Esophagus muscularis mucosa (tissue), 4 donors: ENCODE results near the gene SCP2.

Source experiments
- CTCF ChIP-seq, 3 experiments: fragments of 200-600 bp in 2 of 3; fragments of 450-650 bp in 1 of 3; sonication (generic) in 2 of 3; IDR thresholded peaks; one replicate each; pipeline ENCODE4 v1.5.1; 2017 to 2019; ENCODE audit warnings: antibody characterized with exemption in 3 of 3, mild to moderate bottlenecking in 2 of 3, moderate library complexity in 1 of 3
- EP300 ChIP-seq: sonication (generic); formaldehyde crosslinking; IDR thresholded peaks from one replicate; pipeline ENCODE4 v1.6.1; 2017; ENCODE audit warnings: antibody characterized with exemption
- POLR2A ChIP-seq: fragments of 450-650 bp; IDR thresholded peaks from one replicate; pipeline ENCODE4 v1.6.1; 2017; ENCODE audit warnings: antibody characterized with exemption, moderate library complexity, mild to moderate bottlenecking, low read depth
- POLR2AphosphoS5 ChIP-seq, 2 donors: sonication (generic); formaldehyde crosslinking; IDR thresholded peaks; one replicate each; pipeline ENCODE4 v1.6.1; 2017; ENCODE audit warnings: antibody characterized with exemption in 2 of 2

DNA sequence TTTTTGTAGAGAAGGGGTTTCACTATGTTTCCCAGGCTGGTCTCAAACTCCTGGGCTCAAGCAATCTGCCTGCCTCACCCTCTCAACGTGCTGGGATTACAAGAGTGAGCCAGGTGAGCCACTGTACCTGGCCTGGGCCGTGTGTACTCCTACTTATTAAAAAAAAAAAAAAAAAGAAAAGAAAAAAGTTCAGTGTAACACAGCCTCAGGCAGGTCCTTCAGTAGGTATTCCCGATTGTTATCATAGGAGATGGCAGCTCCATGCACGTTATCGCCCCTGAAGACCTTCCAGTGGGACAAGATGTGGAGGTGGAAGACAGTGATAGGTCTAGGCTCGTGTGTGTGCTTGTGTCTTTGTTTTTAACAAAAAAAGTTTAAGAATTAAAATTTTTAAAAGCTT lies 8.9 kb upstream of the SCP2 start:
- TF ChIP-seq CTCF (IDR thresholded peaks at IDR 0.05) (no peak), EP300 (no peak), POLR2A (no peak), POLR2AphosphoS5 (IDR thresholded peaks at IDR 0.05) (no peak)
